ENCODE measurements around the gene KIR3DL2. TPM values are rescaled to one million over a fixed set of nuclear protein-coding genes. Genes with fewer than 3 reads are reported as not detected.
"Not testable (repeated sequence)": the region's sequence is repeated elsewhere in the genome, so short reads cannot be mapped to it uniquely, and the experiment has no call there.

The KIR3DL2 gene
- total RNA-seq, 1 donor from 2014 or later = 0.35 TPM

GRCh38 chr19:54851353-54851752 is 1.1 kb downstream of the KIR3DL2 start:
- Histone ChIP-seq H3K27ac (no peak overlapping the region), H3K4me3 (no peak overlapping the region), H3K4me1 (no peaks in the 10 kb centered on the region), H3K9me3 (no peaks in the 10 kb centered on the region), H3K36me3 (no peaks in the 10 kb centered on the region), H3K27me3 (no peaks in the 10 kb centered on the region)
- no peak for TF ChIP-seq CTCF (IDR thresholded peaks at IDR 0.05)
- intact Hi-C loops (cut with DNase I) = no loop called here
- DNase-seq (no peak), ATAC-seq (no peak)

- H3K27ac ChIP-seq; H3K9me3 ChIP-seq; DNase-seq; H3K4me1 ChIP-seq; H3K4me3 ChIP-seq; H3K36me3 ChIP-seq; intact Hi-C loops (cut with DNase I); H3K27me3 ChIP-seq; ATAC-seq: not testable (repeated sequence)
Measured at GRCh38 chr19:54855241-54855640, 5.0 kb downstream of the KIR3DL2 start.

GRCh38 chr19:54858476-54858875 is 8.2 kb downstream of the KIR3DL2 start:
- ATAC-seq; H3K27me3 ChIP-seq; H3K4me3 ChIP-seq; H3K27ac ChIP-seq; H3K4me1 ChIP-seq; H3K9me3 ChIP-seq; DNase-seq; intact Hi-C loops (cut with DNase I); H3K36me3 ChIP-seq: not testable (repeated sequence)

GRCh38 chr19:54859421-54859820 is 9.2 kb downstream of the KIR3DL2 start:
- H3K9me3 ChIP-seq; H3K27me3 ChIP-seq; H3K4me3 ChIP-seq; ATAC-seq; intact Hi-C loops (cut with DNase I); DNase-seq; H3K36me3 ChIP-seq; H3K27ac ChIP-seq; H3K4me1 ChIP-seq: not testable (repeated sequence)

GRCh38 chr19:54863459-54863858 is 13.2 kb downstream of the KIR3DL2 start:
- ATAC-seq; intact Hi-C loops (cut with DNase I); H3K9me3 ChIP-seq; H3K27ac ChIP-seq; DNase-seq; H3K4me3 ChIP-seq; H3K36me3 ChIP-seq; H3K4me1 ChIP-seq: not testable (repeated sequence)
- H3K27me3 ChIP-seq = peaks cover 11% of the 10 kb centered on the region

GRCh38 chr19:54871696-54872095 is 21.5 kb downstream of the KIR3DL2 start:
- Histone ChIP-seq H3K4me1 (no peaks in the 10 kb centered on the region), H3K27me3 (peaks cover 10% of the 10 kb centered on the region), H3K27ac (no peak overlapping the region), H3K9me3 (no peaks in the 10 kb centered on the region), H3K36me3 (no peaks in the 10 kb centered on the region), H3K4me3 (no peak overlapping the region)
- DNase-seq = no peak
- intact Hi-C loops (cut with DNase I) = no loop called here
- no peak for TF ChIP-seq CTCF (IDR thresholded peaks at IDR 0.05)
- no peak for ATAC-seq

GRCh38 chr19:54873990-54874389 is 23.7 kb downstream of the KIR3DL2 start, which contains the start of gene FCAR:
Gene FCAR, plus strand, starts transcription at chr19:54874235. Its CDS starts 55 bp downstream, at chr19:54874290.
- H3K36me3 ChIP-seq = no peaks in the 10 kb centered on the region
- intact Hi-C loops (cut with DNase I) = no loop called here
- no peaks in the 10 kb centered on the region for H3K9me3 ChIP-seq
- no peak within 1 kb of the TSS for H3K27ac ChIP-seq
- no peaks in the 10 kb centered on the region for H3K4me1 ChIP-seq
- H3K27me3 ChIP-seq = peaks cover 4% of the 10 kb centered on the region
- DNase-seq = no peak
- no peak for TF ChIP-seq CTCF (IDR thresholded peaks at IDR 0.05)
- H3K4me3 ChIP-seq = no peak within 1 kb of the TSS
- peak; percentile 57 for ATAC-seq

- ATAC-seq = peak; percentile 82
- intact Hi-C loops (cut with DNase I) = no loop called here
- Histone ChIP-seq H3K36me3 (no peaks in the 10 kb centered on the region), H3K27me3 (peaks cover 4% of the 10 kb centered on the region), H3K9me3 (no peaks in the 10 kb centered on the region), H3K4me1 (no peaks in the 10 kb centered on the region), H3K27ac (no peak overlapping the region), H3K4me3 (no peak overlapping the region)
- no peak for TF ChIP-seq CTCF (IDR thresholded peaks at IDR 0.05)
- DNase-seq = no peak
Measured at GRCh38 chr19:54875506-54875905, 25.3 kb downstream of the KIR3DL2 start.

All from upper lobe of right lung (tissue), 1 donor.